Measurements from ENCODE around the gene MYO15B. TPM values are rescaled to one million over a fixed set of nuclear protein-coding genes. Genes with fewer than 3 reads are reported as not detected.
A peak's percentile ranks its signal among the peaks of the same experiment; 100 is the strongest.

MYO15B gene
- total and polyA plus RNA-seq, 8 donors: 67.7 to 515 (median 150) TPM

DNA sequence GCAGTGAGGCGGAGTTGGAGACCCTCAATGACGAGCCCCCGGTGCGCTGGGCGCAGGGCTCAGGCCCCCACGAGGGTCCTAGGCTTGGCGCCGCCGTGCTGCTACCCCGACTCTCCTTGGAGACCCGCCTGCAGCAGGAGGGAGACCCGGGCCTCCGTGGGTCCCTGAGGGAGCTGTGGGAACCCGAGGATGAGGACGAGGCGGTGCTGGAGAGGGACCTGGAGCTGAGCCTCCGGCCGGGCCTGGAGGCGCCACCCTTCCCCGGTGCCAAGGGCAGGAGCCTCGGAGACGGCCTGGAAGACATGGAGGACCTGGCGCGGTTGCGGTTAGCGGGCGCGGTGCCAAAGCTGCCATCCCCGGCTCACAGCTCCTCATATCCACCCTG lies 2.3 kb downstream of the MYO15B start:
- Histone ChIP-seq H3K4me1 (peaks cover 24 to 40% (median 32%) of the 10 kb centered on the region in 4 donors), H3K36me3 (peaks cover 0 to 7% (median 4%) of the 10 kb centered on the region in 4 donors), H3K27me3 (no peaks in the 10 kb centered on the region), H3K9me3 (no peaks in the 10 kb centered on the region), H3K4me3 (peak overlapping the region; percentile 60 to 68 (median 64)), H3K27ac (peak overlapping the region; percentile 65 to 98 (median 90))
- TF ChIP-seq, protein P1, sequence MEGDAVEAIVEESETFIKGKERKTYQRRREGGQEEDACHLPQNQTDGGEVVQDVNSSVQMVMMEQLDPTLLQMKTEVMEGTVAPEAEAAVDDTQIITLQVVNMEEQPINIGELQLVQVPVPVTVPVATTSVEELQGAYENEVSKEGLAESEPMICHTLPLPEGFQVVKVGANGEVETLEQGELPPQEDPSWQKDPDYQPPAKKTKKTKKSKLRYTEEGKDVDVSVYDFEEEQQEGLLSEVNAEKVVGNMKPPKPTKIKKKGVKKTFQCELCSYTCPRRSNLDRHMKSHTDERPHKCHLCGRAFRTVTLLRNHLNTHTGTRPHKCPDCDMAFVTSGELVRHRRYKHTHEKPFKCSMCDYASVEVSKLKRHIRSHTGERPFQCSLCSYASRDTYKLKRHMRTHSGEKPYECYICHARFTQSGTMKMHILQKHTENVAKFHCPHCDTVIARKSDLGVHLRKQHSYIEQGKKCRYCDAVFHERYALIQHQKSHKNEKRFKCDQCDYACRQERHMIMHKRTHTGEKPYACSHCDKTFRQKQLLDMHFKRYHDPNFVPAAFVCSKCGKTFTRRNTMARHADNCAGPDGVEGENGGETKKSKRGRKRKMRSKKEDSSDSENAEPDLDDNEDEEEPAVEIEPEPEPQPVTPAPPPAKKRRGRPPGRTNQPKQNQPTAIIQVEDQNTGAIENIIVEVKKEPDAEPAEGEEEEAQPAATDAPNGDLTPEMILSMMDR (IDR thresholded peaks at IDR 0.05): no peak
- TF ChIP-seq POLR2AphosphoS5 (IDR thresholded peaks at IDR 0.05) (no peak), EP300 (IDR thresholded peaks at IDR 0.05) (no peak), POLR2A (IDR thresholded peaks at IDR 0.05) (no peak)
- intact Hi-C loops (cut with DNase I; ENCODE audit: low total_unique reads): loop anchor here (10.0 kb wide), 2 partner anchors 55 to 165 kb away; no protein-coding TSS in a partner anchor
- DNase-seq: peak in 1 of 2 donors; percentile 53
- WGBS, 5 donors: 50 to 82% (median 61%) methylated on average over 12 to 29 of the region's 29 CpGs

DNA sequence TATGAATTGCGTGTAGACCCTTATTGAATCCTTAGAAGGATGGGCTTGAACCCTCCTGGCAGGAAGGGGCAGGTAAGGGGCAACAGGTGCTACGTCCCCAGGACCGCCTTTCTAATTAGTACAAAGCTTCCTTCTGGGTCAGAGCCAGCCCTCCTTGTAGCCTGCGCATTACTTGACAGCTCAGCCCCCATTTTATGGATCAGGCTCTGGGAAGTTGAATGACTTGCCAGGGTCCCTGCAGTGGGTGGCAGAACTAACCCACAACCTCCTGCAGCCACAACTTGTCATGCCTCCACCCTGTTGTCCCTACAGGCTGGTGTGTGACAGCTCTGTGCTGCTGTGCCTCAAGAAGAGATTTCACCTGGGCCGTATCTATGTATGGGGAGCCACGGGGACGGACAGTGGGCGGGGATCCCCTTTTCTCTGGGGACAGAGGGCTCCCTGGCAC lies 2.7 kb downstream of the MYO15B start:
- no peak for TF ChIP-seq POLR2A (IDR thresholded peaks at IDR 0.05)
- TF ChIP-seq POLR2AphosphoS5 (IDR thresholded peaks at IDR 0.05): no peak
- TF ChIP-seq, protein P1 (IDR thresholded peaks at IDR 0.05): no peak
- no peak for TF ChIP-seq EP300 (IDR thresholded peaks at IDR 0.05)
- intact Hi-C loops (cut with DNase I; ENCODE audit: low total_unique reads): loop anchor here (10.0 kb wide), 1 partner anchor 166 kb away; no protein-coding TSS in a partner anchor
- DNase-seq: no peak
- Histone ChIP-seq H3K4me1 (peaks cover 24 to 40% (median 32%) of the 10 kb centered on the region in 4 donors), H3K9me3 (no peaks in the 10 kb centered on the region), H3K36me3 (peaks cover 0 to 7% (median 4%) of the 10 kb centered on the region in 4 donors), H3K27ac (peak overlapping the region in 2 of 5 donors; percentile 65 to 94), H3K27me3 (no peaks in the 10 kb centered on the region), H3K4me3 (peak overlapping the region in 1 of 4 donors; percentile 63)
- 67 to 82% (median 73%) methylated on average over 5 to 8 of the region's 8 CpGs for WGBS, 5 donors

DNA sequence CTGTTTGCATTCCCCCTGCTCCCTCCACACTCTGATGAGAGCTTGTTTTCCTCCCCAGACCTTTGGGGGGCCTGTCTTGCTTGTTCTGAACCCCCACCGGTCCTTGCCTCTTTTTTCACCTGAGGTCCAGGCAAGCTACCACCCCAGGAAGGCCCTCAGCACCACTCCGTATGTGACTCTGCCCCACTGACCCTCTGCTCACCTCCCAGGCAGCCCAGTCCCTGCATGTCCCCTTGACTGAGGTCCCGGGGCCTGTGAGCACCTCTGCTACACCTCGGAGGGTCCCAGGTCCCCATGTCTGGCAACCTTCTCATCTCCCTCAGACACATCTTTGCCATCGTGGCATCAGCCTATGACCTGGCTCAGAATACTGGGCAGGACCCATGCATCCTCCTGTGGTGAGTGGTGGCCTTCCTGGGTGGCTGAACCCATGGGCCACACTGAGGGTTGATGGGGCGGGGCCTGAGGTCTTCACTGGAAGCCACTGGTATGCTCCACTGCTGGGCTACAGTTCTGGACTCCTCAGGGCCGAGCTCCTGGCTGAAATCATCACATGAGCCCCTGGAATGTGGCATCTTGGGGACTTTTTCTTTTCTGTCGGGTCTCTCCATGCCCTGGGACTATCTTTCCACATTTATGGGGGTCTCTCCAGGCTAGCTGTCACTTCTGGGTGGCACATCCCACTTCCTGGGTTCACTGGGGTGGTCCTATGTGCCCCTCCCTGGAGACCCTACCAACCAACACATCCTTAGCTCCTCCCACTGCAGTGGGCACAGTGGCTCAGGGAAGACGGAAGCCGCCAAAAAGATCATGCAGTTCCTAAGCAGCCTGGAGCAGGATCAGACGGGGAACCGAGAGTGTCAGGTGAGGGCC lies 3.5 kb downstream of the MYO15B start:
- H3K27me3 ChIP-seq: no peaks in the 10 kb centered on the region
- no peak for TF ChIP-seq POLR2AphosphoS5 (IDR thresholded peaks at IDR 0.05)
- H3K4me1 ChIP-seq: peaks cover 24 to 40% (median 32%) of the 10 kb centered on the region in 4 donors
- H3K36me3 ChIP-seq: peaks cover 0 to 7% (median 4%) of the 10 kb centered on the region in 4 donors
- intact Hi-C loops (cut with DNase I; ENCODE audit: low total_unique reads): loop anchor here (10.0 kb wide), 1 partner anchor 166 kb away; no protein-coding TSS in a partner anchor
- peak in 1 of 2 donors; percentile 12 for DNase-seq
- 79 to 91% (median 85%) methylated on average over 10 to 12 of the region's 12 CpGs for WGBS, 5 donors
- no peak overlapping the region for H3K27ac ChIP-seq
- H3K4me3 ChIP-seq: no peak overlapping the region
- H3K9me3 ChIP-seq: no peaks in the 10 kb centered on the region

DNA sequence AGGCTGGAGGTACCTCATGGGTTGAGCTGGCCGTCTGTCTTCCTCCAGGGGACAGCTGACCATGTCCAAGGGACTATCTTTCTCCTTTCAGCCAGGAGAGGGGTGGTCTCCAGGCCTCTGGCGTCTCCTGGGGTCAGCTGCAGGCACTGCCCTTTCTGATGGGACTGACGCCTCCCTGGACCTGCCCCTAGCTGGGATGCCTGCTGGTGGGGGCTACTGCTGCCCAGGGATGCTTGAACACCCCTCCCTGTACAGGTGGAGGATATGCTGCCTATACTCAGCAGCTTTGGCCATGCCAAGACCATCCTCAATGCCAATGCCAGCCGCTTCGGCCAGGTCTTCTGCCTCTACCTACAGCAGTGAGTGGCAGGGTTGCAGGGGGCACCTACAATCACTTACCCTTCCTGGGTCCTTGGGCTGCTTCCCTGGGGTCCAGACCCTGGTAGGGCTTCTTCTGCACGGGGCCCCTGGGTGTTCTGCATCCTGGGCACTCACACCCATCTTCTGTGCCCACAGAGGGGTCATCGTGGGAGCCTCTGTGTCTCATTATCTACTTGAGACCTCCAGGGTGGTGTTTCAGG lies 4.2 kb downstream of the MYO15B start:
- Histone ChIP-seq H3K36me3 (peaks cover 0 to 7% (median 4%) of the 10 kb centered on the region in 4 donors), H3K27ac (no peak overlapping the region), H3K4me3 (no peak overlapping the region), H3K4me1 (peaks cover 24 to 40% (median 32%) of the 10 kb centered on the region in 4 donors), H3K9me3 (no peaks in the 10 kb centered on the region), H3K27me3 (no peaks in the 10 kb centered on the region)
- intact Hi-C loops (cut with DNase I; ENCODE audit: low total_unique reads): loop anchor here (10.0 kb wide), 1 partner anchor 167 kb away; no protein-coding TSS in a partner anchor
- TF ChIP-seq POLR2A (IDR thresholded peaks at IDR 0.05) (no peak), POLR2AphosphoS5 (IDR thresholded peaks at IDR 0.05) (no peak), EP300 (IDR thresholded peaks at IDR 0.05) (no peak)
- TF ChIP-seq, protein P1 (IDR thresholded peaks at IDR 0.05): no peak
- 79 to 96% (median 86%) methylated on average over 5 to 7 of the region's 7 CpGs for WGBS, 5 donors
- peak in 1 of 2 donors; percentile 9 for DNase-seq

All from stomach (tissue), 9 donors.